HG03432 (cell line): Measurements from ENCODE around the gene CHCHD3.

ENCODE experiments used
- ATAC-seq: cut with Tn5 transposase; IDR thresholded peaks from one replicate; pipeline ENCODE4 v1.9.1; 2021; ENCODE audit warnings: mild to moderate bottlenecking, moderate library complexity; ENCODE audit not compliant: unreplicated experiment

Gene CHCHD3

DNA sequence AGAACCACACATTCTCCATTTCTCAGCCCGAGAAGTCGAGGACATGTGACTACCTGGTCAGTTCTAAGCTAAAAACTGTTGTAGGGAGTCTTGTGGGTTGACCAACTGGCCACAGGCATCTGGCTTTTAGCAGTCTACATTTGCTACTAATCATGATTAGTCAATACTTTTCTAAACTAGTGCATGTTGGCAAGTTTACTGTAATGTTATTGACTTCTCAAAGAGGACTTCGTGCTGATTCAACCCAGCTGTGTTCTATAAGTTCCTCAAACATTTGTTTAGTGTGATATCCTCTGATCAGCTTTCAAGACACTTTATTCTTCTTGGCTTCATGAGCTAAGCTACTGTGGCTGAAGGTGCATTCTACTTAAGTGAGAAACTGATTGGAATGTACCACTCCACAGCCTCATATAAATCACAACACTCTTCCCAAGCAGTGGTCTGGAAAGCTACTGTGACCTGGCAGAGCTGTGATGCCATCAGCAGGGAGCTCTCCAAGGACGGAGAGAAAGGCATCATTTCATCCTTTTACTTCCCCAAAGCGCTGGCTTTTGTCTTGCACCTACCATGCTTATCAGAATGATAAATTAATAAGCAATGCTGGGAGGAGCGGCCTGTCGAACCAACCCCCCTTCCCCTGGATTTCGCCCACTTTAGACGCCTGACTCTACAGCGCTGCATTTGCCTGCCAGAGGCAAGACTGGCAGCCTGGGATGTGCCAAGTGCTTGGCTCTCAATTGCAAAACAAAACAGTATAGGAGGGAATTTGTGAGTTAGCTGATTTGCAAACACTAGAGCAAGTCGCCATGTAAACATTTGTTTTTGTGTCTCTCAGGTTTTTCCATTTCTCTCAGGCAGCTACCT lies 298.9 kb downstream of the CHCHD3 start:
- ATAC-seq, result no peak

GRCh38 chr7:132780822-132781221 lies 301.1 kb downstream of the CHCHD3 start:
- ATAC-seq, result no peak

GRCh38 chr7:132779164-132779563 lies 302.7 kb downstream of the CHCHD3 start:
- no peak for ATAC-seq

GRCh38 chr7:132778761-132779160 lies 303.1 kb downstream of the CHCHD3 start:
- ATAC-seq, result no peak

DNA sequence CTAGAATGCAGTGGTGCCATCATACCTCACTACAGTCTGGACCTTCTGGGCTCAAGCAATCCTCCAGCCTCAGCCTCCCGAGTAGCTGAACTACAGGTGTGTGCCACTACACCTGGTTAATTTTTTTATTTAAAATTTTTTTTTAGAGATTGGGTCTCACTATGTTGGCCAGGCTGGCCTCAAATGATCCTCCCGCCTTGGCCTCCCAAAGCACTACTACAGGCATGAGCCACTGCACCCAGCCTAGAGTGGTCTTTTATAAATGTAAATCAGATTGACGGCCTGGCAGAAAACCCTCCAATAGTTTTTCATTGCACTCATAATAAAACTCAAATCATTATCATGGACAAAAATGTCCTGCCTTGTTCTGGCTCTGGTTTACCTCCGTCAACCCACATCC lies 303.9 kb downstream of the CHCHD3 start:
- no peak for ATAC-seq

- ATAC-seq, result no peak
Measured at GRCh38 chr7:132777414-132777813, 304.5 kb downstream of the CHCHD3 start.

- ATAC-seq, result no peak
Measured at GRCh38 chr7:132776048-132776620, 305.8 kb downstream of the CHCHD3 start.

- ATAC-seq, result no peak
Measured at GRCh38 chr7:132773527-132773956, 308.3 kb downstream of the CHCHD3 start.

DNA sequence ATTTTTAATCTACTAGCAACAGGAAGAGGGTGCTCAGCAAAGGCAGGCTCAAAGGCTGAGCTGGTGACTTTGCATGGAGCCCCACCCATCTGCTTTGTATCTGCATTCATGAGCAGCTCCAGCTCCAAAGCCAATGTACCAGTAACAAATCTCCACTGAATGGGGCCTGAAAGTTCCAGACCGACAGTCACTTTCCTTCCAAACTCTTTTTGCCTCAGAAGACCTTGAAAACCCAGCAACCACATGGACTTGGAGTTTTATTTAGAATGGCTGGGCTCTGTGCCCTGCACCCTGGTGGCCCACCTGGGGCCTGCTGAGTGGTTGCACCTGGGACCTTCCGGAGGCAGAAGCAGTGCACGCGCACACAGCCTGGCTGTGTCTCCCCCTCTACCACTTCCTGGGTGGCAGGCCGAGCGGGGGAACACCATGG lies 310.6 kb downstream of the CHCHD3 start:
- no peak for ATAC-seq

GRCh38 chr7:132770055-132770454 lies 311.8 kb downstream of the CHCHD3 start:
- ATAC-seq, result no peak

- no peak for ATAC-seq
Measured at GRCh38 chr7:132769280-132769679, 312.6 kb downstream of the CHCHD3 start.

DNA sequence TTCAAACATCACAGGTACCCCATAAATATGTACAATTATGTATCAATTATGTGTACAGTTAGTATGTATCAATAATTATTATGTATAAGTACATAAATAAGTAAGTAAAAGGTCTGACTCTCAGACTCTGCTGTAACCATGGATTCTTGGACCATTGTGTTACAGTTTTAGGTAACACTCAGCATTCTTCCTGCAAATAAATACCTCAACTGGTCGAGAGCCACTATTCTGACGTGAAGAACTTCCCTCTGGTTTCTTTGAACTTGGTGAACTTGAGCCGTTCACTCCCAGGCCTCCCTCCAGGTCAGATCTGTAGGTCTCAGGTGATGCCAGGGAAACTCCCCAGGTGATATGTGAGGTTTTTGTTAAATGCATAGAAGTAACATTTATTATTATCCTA lies 313.8 kb downstream of the CHCHD3 start:
- no peak for ATAC-seq

DNA sequence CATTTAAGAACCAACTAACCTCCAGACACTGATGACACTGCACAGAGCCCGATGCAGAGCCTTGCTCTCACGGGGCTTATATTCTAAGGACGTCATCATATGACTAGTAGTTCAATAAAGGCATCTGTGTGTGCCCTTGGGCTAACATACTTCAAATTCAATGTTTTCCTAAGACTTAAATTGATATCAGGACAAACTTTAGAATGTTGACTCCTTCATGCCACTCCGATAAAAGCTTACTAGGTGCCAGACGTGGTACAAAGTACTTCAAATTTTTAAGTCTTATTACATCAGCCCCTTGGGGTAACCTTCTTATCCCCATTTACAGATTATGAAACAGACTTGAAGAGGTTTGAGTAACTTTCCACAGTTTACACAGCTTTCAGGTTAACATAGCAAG lies 314.5 kb downstream of the CHCHD3 start:
- no peak for ATAC-seq

- no peak for ATAC-seq
Measured at GRCh38 chr7:132766660-132767059, 315.2 kb downstream of the CHCHD3 start.

GRCh38 chr7:132765861-132766260 lies 316.0 kb downstream of the CHCHD3 start:
- no peak for ATAC-seq

- ATAC-seq, result no peak
Measured at GRCh38 chr7:132764762-132765161, 317.1 kb downstream of the CHCHD3 start.

DNA sequence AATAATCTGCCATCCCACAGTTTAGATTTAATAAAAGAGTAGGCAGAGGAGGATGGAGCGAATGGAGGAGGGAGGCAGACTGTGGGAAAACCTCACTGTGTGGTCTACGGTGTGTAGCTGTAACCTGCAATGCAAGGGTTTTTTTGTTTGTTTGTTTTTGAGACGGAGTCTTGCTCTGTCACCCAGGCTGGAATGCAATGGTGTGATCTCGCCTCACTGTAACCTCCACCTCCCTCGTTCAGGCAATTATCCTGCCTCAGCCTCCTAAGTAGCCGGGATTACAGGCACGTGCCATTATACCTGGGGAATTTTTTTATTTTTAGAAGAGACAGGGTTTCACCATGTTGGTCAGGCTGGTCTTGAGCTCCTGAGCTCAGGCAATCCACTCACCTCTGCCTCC lies 321.0 kb downstream of the CHCHD3 start:
- no peak for ATAC-seq

DNA sequence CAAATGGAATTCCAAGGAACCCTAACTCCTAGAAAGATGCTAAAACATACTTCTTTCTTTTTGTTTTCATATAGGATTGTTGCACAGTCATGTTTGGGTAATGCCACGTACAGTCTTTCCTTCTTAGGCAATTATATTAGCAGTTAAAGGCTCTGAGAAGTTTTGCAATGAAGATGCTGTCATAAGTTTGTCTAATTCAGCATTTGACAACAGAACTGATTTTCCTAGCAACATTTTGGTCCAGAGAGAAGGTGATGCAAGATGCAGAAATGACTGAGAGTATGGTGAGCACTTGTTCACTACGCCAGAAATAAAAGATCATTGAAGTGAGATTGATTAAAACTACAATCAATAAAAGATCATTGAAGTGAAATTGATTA lies 321.7 kb downstream of the CHCHD3 start:
- no peak for ATAC-seq

DNA sequence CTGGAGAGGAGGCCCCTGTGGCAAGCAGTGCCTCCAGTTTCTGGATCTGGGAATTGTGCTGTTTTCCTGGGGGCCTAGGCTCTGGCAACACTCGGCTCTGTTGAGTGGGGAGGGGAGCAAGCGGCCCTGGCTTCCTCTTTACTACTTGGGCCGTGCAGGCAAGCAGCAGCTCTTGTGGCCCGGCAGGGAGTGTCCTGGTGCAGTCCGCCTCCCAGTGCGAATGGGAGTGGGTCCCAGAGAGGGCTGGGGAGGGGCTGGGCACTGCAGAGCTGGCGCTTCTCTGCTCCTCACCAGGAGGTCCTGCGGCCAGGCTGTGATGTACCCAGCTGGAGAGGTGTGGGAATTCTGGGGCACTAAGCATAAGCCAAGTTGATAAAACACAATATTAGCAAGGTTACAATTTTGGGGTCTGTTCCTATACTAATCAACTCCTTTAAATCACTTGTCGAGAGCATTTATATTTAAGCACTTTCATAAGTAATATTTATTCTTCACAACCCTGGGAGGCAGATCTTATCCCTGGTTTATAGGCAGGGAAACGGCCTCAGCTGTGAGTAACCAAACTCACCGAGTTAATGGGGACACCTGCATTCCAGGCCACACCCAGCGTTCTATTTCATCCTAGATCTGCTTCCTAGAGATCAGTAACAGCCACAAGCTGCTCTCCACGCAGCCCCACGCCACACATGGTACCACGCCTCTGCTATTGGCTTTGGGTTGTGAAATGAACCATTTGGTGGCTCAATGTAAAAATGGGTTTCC lies 322.2 kb downstream of the CHCHD3 start:
- no peak for ATAC-seq

DNA sequence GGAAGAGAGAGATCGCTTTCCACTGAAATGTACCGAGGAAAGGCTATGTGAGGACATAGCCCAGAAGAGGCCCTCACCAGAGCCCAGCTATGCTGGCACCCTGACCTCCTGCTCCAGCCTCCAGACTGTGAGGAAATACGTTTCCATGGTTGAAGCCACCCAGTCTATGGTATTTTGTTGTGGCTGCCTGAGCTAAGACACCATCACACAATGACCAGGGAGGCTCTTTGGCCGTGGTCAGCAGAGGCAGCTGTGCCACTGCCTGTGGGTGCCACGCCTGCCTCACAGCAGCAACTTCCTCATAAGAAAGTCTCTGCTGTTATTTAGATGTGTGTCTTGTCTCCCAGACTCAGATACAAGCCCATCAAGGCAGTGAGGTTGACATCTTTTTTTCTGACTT lies 322.9 kb downstream of the CHCHD3 start:
- ATAC-seq, result no peak

GRCh38 chr7:132757783-132758182 lies 324.1 kb downstream of the CHCHD3 start:
- ATAC-seq, result no peak

DNA sequence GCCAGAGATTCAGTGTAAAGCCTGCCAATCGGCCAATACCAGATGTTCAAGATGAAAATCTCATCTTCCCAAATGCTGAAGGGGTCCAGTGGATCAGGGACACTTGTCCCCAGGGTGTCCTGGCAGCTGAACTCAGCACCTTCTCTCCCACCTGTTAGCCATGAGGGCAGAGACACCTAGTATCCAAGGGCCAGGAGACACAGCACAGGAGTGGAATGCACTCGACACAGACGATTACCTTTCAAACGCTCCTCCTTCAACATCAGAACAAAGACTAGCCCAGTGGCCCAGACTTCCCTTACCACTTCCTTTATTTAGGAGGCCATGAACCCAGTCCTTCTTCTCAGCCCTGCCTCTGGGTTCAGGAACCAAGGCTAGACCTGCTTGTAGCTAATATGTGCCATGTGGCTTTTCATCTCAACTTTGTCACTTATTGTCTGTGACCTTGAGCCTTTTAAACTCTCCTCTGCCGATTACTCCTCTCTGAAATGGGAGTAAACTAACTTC lies 325.4 kb downstream of the CHCHD3 start:
- no peak for ATAC-seq
